IPS-18a (cell line): ENCODE results near the gene PPFIA2.

Source experiments
- H3K27ac ChIP-seq: one replicate; pipeline ENCODE4 v1.5.1; 2013; ENCODE audit warnings: low read length
- H3K27me3 ChIP-seq: one replicate; pipeline ENCODE4 v1.6.1; 2013; ENCODE audit warnings: mild to moderate bottlenecking, low read length; ENCODE audit not compliant: control insufficient read depth, insufficient read depth
- H3K36me3 ChIP-seq: one replicate; pipeline ENCODE4 v1.6.1; 2013; ENCODE audit warnings: low read depth, low read length; ENCODE audit not compliant: control insufficient read depth
- H3K4me1 ChIP-seq: one replicate; pipeline ENCODE4 v1.6.1; 2013; ENCODE audit warnings: low read depth, low read length; ENCODE audit not compliant: control insufficient read depth
- H3K4me3 ChIP-seq: one replicate; pipeline ENCODE4 v1.5.1; 2013; ENCODE audit warnings: low read length
- H3K9ac ChIP-seq: one replicate; pipeline ENCODE4 v1.6.1; 2013; ENCODE audit warnings: mild to moderate bottlenecking, low read length, moderate library complexity
- H3K9me3 ChIP-seq: one replicate; pipeline ENCODE4 v1.6.1; 2013; ENCODE audit warnings: low read depth, low read length; ENCODE audit not compliant: control insufficient read depth

Gene PPFIA2

GRCh38 chr12:81375969-81376368, 383.2 kb downstream of the PPFIA2 start:
- H3K4me3 ChIP-seq = no peak overlapping the region
- no peaks in the 10 kb centered on the region for H3K27me3 ChIP-seq
- no peaks in the 10 kb centered on the region for H3K36me3 ChIP-seq
- H3K27ac ChIP-seq = no peak overlapping the region
- no peak overlapping the region for H3K9ac ChIP-seq
- H3K4me1 ChIP-seq = no peaks in the 10 kb centered on the region
- no peaks in the 10 kb centered on the region for H3K9me3 ChIP-seq

GRCh38 chr12:81370456-81370855, 388.7 kb downstream of the PPFIA2 start:
- Histone ChIP-seq H3K27ac (no peak overlapping the region), H3K9ac (no peak overlapping the region), H3K36me3 (no peaks in the 10 kb centered on the region), H3K4me1 (no peaks in the 10 kb centered on the region), H3K4me3 (no peak overlapping the region), H3K9me3 (no peaks in the 10 kb centered on the region), H3K27me3 (no peaks in the 10 kb centered on the region)

GRCh38 chr12:81369175-81369574, 390.0 kb downstream of the PPFIA2 start:
- Histone ChIP-seq H3K4me3 (no peak overlapping the region), H3K36me3 (no peaks in the 10 kb centered on the region), H3K4me1 (no peaks in the 10 kb centered on the region), H3K9me3 (no peaks in the 10 kb centered on the region), H3K27me3 (no peaks in the 10 kb centered on the region), H3K9ac (no peak overlapping the region), H3K27ac (no peak overlapping the region)

GRCh38 chr12:81365284-81365683, 393.9 kb downstream of the PPFIA2 start:
- no peak overlapping the region for H3K4me3 ChIP-seq

GRCh38 chr12:81360916-81361315, 398.2 kb downstream of the PPFIA2 start:
- Histone ChIP-seq H3K27me3 (no peaks in the 10 kb centered on the region), H3K9me3 (no peaks in the 10 kb centered on the region), H3K4me1 (no peaks in the 10 kb centered on the region), H3K27ac (no peak overlapping the region), H3K9ac (no peak overlapping the region), H3K36me3 (no peaks in the 10 kb centered on the region), H3K4me3 (no peak overlapping the region)

More at GRCh38 chr12:81365284-81365683, 393.9 kb downstream of the PPFIA2 start:
- Histone ChIP-seq H3K36me3 (no peaks in the 10 kb centered on the region), H3K27me3 (no peaks in the 10 kb centered on the region), H3K9ac (no peak overlapping the region), H3K27ac (no peak overlapping the region), H3K9me3 (no peaks in the 10 kb centered on the region), H3K4me1 (no peaks in the 10 kb centered on the region)

- H3K9me3 ChIP-seq = no peaks in the 10 kb centered on the region
- no peaks in the 10 kb centered on the region for H3K36me3 ChIP-seq
- H3K9ac ChIP-seq = no peak overlapping the region
- H3K4me3 ChIP-seq = no peak overlapping the region
- no peaks in the 10 kb centered on the region for H3K4me1 ChIP-seq
- H3K27me3 ChIP-seq = no peaks in the 10 kb centered on the region
- no peak overlapping the region for H3K27ac ChIP-seq
These were observed 399.4 kb downstream of the PPFIA2 start for GRCh38 chr12:81359736-81360135.

- H3K4me3 ChIP-seq = no peak overlapping the region
- H3K27ac ChIP-seq = no peak overlapping the region
- no peaks in the 10 kb centered on the region for H3K9me3 ChIP-seq
- H3K9ac ChIP-seq = no peak overlapping the region
- H3K27me3 ChIP-seq = no peaks in the 10 kb centered on the region
- H3K36me3 ChIP-seq = no peaks in the 10 kb centered on the region
- H3K4me1 ChIP-seq = no peaks in the 10 kb centered on the region
These were observed 404.7 kb downstream of the PPFIA2 start for GRCh38 chr12:81354327-81354932.

- H3K4me3 ChIP-seq = no peak overlapping the region
- H3K4me1 ChIP-seq = no peaks in the 10 kb centered on the region
- no peaks in the 10 kb centered on the region for H3K27me3 ChIP-seq
- no peaks in the 10 kb centered on the region for H3K9me3 ChIP-seq
- H3K9ac ChIP-seq = no peak overlapping the region
- H3K27ac ChIP-seq = no peak overlapping the region
- no peaks in the 10 kb centered on the region for H3K36me3 ChIP-seq
These were observed 408.8 kb downstream of the PPFIA2 start for GRCh38 chr12:81350309-81350708.

GRCh38 chr12:81347404-81347803, 411.7 kb downstream of the PPFIA2 start:
- H3K27ac ChIP-seq = no peak overlapping the region
- no peak overlapping the region for H3K4me3 ChIP-seq
- H3K9ac ChIP-seq = no peak overlapping the region
- no peaks in the 10 kb centered on the region for H3K36me3 ChIP-seq
- no peaks in the 10 kb centered on the region for H3K27me3 ChIP-seq
- H3K4me1 ChIP-seq = no peaks in the 10 kb centered on the region
- H3K9me3 ChIP-seq = no peaks in the 10 kb centered on the region

GRCh38 chr12:81340910-81341309, 418.2 kb downstream of the PPFIA2 start:
- Histone ChIP-seq H3K27ac (no peak overlapping the region), H3K4me3 (no peak overlapping the region)

GRCh38 chr12:81339071-81339470, 420.1 kb downstream of the PPFIA2 start:
- Histone ChIP-seq H3K4me3 (no peak overlapping the region), H3K9ac (no peak overlapping the region), H3K4me1 (no peaks in the 10 kb centered on the region), H3K36me3 (no peaks in the 10 kb centered on the region), H3K27ac (no peak overlapping the region), H3K27me3 (no peaks in the 10 kb centered on the region), H3K9me3 (no peaks in the 10 kb centered on the region)

More at GRCh38 chr12:81340910-81341309, 418.2 kb downstream of the PPFIA2 start:
- H3K9ac ChIP-seq = no peak overlapping the region
- no peaks in the 10 kb centered on the region for H3K4me1 ChIP-seq
- H3K27me3 ChIP-seq = no peaks in the 10 kb centered on the region
- no peaks in the 10 kb centered on the region for H3K9me3 ChIP-seq
- no peaks in the 10 kb centered on the region for H3K36me3 ChIP-seq

GRCh38 chr12:81337886-81338285, 421.3 kb downstream of the PPFIA2 start:
- no peaks in the 10 kb centered on the region for H3K36me3 ChIP-seq
- no peaks in the 10 kb centered on the region for H3K9me3 ChIP-seq
- no peak overlapping the region for H3K27ac ChIP-seq
- no peak overlapping the region for H3K9ac ChIP-seq
- H3K27me3 ChIP-seq = no peaks in the 10 kb centered on the region
- no peaks in the 10 kb centered on the region for H3K4me1 ChIP-seq
- no peak overlapping the region for H3K4me3 ChIP-seq
